ENCODE results near the gene GRM7.

GRM7 gene

DNA sequence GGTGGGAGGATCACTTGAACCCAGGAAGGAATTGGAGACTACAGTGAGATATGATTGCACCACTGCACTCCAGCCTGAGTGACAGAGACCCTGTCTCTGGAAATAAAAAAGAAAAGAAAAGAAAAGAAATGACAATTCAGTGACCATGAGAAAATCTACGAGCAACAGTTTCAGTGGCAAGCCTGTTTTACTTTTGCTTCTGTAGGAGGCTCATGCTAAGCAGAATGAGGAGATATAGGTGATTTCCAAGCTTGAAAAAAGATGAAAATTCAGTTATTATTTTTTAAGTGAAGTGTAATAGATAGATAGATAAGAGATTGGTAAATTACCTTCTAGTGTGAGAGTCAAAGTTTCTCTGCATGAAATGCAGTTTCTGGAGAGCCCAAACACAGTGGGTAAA is 651.1 kb downstream of the GRM7 start:
- no peak for DNase-seq (ENCODE audit: low read depth)
- H3K4me3 ChIP-seq (ENCODE audit: low read length) = no peak overlapping the region
- TF ChIP-seq, protein P1, sequence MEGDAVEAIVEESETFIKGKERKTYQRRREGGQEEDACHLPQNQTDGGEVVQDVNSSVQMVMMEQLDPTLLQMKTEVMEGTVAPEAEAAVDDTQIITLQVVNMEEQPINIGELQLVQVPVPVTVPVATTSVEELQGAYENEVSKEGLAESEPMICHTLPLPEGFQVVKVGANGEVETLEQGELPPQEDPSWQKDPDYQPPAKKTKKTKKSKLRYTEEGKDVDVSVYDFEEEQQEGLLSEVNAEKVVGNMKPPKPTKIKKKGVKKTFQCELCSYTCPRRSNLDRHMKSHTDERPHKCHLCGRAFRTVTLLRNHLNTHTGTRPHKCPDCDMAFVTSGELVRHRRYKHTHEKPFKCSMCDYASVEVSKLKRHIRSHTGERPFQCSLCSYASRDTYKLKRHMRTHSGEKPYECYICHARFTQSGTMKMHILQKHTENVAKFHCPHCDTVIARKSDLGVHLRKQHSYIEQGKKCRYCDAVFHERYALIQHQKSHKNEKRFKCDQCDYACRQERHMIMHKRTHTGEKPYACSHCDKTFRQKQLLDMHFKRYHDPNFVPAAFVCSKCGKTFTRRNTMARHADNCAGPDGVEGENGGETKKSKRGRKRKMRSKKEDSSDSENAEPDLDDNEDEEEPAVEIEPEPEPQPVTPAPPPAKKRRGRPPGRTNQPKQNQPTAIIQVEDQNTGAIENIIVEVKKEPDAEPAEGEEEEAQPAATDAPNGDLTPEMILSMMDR (conservative IDR thresholded peaks at IDR 0.05; ENCODE audit: low read length) = no peak

DNA sequence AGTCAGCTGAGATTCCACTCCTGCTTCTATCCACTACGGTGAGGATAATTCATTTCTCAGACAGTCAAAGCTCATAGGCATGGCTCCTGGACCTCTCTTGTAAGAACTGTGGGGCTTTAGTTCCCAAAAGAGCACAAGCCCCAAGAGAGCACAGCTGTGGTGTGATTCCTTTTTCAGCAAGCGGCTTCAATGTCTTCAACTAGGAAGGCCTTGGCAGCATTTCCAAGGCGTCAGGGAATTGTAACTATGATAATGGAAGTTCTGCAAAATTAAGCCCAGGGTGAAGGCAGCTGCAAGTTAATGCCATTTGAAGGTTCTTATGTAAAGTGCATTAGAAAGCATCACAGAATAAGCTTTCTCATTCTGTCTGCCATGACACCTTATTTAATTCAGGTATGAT is 657.1 kb downstream of the GRM7 start:
- no peak overlapping the region for H3K4me3 ChIP-seq (ENCODE audit: low read length)
- TF ChIP-seq, protein P1 (conservative IDR thresholded peaks at IDR 0.05; ENCODE audit: low read length) = no peak
- no peak for DNase-seq (ENCODE audit: low read depth)

DNA sequence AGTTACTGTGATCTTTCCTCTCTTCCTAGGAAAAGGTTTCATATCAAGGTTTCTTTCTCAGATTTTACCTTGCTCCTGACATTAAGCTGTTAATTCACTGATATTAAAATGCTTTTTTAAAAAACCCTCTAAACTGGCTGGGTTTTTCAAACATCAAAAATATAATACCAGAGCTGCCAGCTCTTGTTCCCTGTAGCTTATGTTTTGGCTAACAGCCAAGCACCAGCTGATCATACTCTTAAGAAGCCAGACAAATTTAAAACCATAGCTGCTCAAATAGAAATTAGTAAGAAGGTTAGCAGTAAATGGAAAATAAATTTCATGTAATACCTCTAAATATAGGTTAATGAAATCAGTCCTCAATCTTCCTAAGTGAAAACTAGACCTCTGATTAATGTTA is 657.5 kb downstream of the GRM7 start:
- H3K4me3 ChIP-seq (ENCODE audit: low read length) = no peak overlapping the region
- no peak for DNase-seq (ENCODE audit: low read depth)
- TF ChIP-seq, protein P1 (conservative IDR thresholded peaks at IDR 0.05; ENCODE audit: low read length) = no peak

DNA sequence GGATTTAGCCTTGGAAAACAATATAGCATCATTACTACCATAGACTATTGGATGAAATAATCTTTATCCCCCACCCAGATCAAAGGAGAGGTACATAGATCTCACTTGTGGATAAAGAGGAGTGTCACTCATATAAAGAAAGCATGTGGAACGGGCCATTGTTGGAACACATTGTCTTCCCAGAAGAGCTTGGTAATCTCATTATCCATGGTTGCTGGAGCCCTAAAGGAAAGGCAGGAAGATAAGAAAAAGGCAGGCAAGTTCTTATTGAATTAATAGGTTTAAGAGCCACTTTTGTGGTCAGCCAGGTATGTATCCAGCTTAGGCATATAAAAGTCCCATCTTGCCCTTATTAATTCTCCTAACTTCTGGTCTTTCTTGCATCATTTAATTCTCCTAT is 659.1 kb downstream of the GRM7 start:
- no peak for DNase-seq (ENCODE audit: low read depth)
- TF ChIP-seq, protein P1 (conservative IDR thresholded peaks at IDR 0.05; ENCODE audit: low read length) = no peak
- H3K4me3 ChIP-seq (ENCODE audit: low read length) = no peak overlapping the region

DNA sequence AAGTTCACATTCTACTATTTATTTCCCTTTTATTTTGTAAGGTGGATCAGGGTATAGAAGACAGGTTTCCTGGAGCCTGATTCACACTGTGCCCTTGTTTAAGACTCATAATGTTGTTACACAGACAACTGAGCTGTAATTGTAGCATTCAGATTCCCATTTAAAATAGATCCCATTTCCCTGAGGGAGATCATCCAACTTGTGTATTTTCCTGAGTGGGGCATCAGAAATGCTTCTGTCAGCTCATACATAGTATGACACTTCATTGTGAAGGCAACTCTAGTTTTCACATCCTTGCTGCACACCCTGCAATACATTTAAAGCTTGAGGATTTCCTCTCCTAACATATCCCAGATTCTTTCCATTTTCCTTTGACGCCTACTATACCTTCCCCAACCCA is 659.7 kb downstream of the GRM7 start:
- no peak overlapping the region for H3K4me3 ChIP-seq (ENCODE audit: low read length)
- DNase-seq (ENCODE audit: low read depth) = no peak
- TF ChIP-seq, protein P1 (conservative IDR thresholded peaks at IDR 0.05; ENCODE audit: low read length) = no peak

DNA sequence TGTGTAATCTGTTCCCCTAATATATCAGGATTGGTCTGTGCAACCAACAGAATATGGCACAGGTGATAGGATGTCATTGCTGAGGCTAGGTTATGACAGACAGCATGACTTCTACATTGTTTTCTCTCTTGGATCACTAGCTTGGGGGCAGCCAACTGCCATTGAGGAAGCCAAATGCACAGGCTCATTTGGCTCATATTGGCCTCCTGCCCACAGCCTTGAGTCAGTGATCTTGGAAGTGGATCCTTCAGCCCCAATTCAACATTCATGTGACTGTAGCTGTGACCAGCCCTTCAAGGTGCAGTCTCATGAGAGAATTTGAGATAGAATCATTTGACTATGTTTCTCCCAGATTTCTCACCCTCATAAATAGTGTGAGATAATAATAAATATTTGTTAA is 675.6 kb downstream of the GRM7 start:
- DNase-seq (ENCODE audit: low read depth) = no peak
- TF ChIP-seq, protein P1 (conservative IDR thresholded peaks at IDR 0.05; ENCODE audit: low read length) = no peak
- no peak overlapping the region for H3K4me3 ChIP-seq (ENCODE audit: low read length)

DNA sequence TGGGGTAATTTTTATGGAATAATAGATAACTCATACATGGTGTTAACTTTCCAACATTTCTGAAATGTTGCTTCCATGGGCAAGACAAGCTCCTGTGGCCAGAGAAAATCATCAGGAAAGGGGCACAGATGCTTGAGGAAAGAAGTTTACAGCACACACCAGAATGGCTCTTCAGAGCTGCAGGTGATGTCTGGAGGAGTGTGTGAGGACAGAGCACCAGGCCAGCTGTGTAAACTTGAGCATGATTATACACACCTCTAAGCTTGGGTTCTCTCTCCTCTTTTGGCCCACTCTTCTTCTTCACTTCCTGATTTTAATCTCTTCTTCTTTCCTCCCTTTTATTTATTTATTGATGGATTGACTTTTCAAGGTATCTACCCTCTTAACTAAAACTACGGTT is 676.0 kb downstream of the GRM7 start:
- TF ChIP-seq, protein P1 (conservative IDR thresholded peaks at IDR 0.05; ENCODE audit: low read length) = no peak
- no peak for DNase-seq (ENCODE audit: low read depth)
- no peak overlapping the region for H3K4me3 ChIP-seq (ENCODE audit: low read length)
